ENCODE measurements around the gene WBP1.

DNA sequence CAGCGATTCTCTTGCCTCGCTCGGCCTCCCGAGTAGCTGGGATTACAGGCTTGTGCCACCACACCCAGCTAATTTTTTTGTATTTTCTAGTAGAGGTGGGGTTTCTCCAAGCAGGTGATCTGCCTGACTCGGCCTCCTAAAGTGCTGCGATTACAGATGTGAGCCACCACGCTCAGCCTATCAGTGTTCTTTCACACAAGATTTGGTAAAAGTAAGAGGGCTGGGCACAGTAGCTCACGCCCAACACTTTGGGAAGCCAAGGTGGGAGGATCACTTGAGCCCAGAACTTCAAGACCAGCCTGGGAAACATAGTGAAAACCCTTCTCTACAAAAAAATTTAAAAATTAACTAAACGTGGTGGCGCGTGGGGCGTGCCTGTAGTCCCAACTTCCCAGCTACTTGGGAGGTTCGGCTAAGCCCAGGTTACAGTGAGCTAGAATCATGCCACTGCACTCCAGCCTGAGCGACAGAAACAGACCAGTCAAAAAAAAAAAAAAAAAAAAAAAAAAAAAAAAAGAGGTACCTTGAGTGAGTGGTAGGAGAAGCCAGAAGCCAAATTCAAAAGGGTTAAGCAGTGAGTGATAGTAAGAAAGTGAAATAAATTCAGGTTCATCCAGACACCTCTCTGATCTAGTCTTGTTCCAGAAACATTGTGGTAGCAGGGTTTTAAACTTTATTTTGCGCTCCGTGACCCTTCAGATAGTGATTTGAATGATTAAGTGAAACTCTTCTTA lies 13.3 kb downstream of the WBP1 start:
- TF ChIP-seq PPARA (CRISPR knock-in tag; IDR thresholded peaks at IDR 0.05; ENCODE audit: borderline replicate concordance) = no peak
- no peak for TF ChIP-seq ARNTL (CRISPR knock-in tag; IDR thresholded peaks at IDR 0.05; ENCODE audit: borderline replicate concordance, low read depth)
- TF ChIP-seq, protein P1, sequence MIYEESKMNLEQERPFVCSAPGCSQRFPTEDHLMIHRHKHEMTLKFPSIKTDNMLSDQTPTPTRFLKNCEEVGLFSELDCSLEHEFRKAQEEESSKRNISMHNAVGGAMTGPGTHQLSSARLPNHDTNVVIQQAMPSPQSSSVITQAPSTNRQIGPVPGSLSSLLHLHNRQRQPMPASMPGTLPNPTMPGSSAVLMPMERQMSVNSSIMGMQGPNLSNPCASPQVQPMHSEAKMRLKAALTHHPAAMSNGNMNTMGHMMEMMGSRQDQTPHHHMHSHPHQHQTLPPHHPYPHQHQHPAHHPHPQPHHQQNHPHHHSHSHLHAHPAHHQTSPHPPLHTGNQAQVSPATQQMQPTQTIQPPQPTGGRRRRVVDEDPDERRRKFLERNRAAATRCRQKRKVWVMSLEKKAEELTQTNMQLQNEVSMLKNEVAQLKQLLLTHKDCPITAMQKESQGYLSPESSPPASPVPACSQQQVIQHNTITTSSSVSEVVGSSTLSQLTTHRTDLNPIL (CRISPR knock-in tag; IDR thresholded peaks at IDR 0.05; ENCODE audit: low read depth) = no peak
- no peak for TF ChIP-seq RARB (CRISPR knock-in tag; IDR thresholded peaks at IDR 0.05)
- no peak for TF ChIP-seq OSR1 (CRISPR knock-in tag; IDR thresholded peaks at IDR 0.05)
- TF ChIP-seq ZFP3 (CRISPR knock-in tag; IDR thresholded peaks at IDR 0.05) = no peak
- TF ChIP-seq, protein P2, sequence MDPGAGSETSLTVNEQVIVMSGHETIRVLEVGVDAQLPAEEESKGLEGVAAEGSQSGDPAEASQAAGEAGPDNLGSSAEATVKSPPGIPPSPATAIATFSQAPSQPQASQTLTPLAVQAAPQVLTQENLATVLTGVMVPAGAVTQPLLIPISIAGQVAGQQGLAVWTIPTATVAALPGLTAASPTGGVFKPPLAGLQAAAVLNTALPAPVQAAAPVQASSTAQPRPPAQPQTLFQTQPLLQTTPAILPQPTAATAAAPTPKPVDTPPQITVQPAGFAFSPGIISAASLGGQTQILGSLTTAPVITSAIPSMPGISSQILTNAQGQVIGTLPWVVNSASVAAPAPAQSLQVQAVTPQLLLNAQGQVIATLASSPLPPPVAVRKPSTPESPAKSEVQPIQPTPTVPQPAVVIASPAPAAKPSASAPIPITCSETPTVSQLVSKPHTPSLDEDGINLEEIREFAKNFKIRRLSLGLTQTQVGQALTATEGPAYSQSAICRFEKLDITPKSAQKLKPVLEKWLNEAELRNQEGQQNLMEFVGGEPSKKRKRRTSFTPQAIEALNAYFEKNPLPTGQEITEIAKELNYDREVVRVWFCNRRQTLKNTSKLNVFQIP (CRISPR knock-in tag; IDR thresholded peaks at IDR 0.05; ENCODE audit: borderline replicate concordance, low read depth) = no peak
